Measurements from ENCODE around the gene SHLD1.

SHLD1 gene

DNA sequence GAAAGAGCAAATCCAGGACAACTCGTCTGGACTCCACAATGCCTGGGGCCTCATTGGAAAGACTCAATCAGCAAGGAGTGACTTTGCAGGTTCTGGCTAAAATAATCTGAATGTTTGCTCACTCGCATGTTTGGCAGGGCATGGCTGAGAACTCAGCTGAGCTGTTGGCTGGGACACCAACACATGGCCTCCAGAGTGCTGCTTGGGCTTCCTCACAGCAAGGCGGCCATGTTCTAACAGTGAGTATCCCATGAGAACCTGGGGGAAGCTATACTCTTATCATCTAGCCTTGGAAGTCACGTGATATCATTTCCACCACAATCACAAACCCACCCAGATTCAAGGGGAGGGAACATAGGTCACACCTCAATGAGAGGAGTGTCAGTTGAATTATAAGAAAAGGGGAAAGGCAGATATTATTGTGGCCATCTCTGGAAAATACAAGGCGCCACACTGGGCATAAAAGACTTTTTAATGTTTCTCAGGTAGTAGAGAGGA, 23.1 kb upstream of the SHLD1 start:
- no peak overlapping the region for H3K4me3 ChIP-seq (ENCODE audit: low read depth, low read length)
- no peak overlapping the region for H3K27ac ChIP-seq
- no peak overlapping the region for H3K9ac ChIP-seq

DNA sequence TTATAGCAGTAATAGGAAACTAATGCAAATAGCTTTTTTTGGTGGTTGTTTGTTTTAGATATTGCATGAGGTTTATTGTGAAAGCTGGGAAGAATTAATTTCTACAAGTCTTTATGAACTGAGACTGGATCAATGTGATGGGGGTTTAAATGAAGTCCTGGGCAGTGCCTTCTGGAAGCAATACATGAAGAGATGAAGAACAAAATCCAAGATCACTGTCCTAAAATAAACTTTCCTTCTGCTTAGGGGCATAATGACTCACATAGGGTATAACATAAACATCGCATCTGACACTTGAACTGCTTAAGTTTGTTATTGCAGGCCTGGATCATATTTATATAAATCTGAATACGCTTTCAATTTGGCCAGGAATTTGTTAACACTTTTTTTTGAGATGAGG, 20.9 kb upstream of the SHLD1 start:
- Histone ChIP-seq H3K36me3 (ENCODE audit: control insufficient read depth, insufficient read depth, low read length) (no peaks in the 10 kb centered on the region), H3K9ac (no peak overlapping the region), H3K79me2 (no peaks in the 10 kb centered on the region), H3K27me3 (ENCODE audit: control insufficient read depth, insufficient read depth, low read length) (no peaks in the 10 kb centered on the region), H3K4me3 (ENCODE audit: low read depth, low read length) (no peak overlapping the region), H2AFZ (no peak overlapping the region), H3K27ac (no peak overlapping the region), H3K4me2 (ENCODE audit: low read length) (no peak overlapping the region), H3K4me1 (no peaks in the 10 kb centered on the region), H3K9me3 (ENCODE audit: control insufficient read depth, low read length) (no peaks in the 10 kb centered on the region)
- TF ChIP-seq, protein P1, sequence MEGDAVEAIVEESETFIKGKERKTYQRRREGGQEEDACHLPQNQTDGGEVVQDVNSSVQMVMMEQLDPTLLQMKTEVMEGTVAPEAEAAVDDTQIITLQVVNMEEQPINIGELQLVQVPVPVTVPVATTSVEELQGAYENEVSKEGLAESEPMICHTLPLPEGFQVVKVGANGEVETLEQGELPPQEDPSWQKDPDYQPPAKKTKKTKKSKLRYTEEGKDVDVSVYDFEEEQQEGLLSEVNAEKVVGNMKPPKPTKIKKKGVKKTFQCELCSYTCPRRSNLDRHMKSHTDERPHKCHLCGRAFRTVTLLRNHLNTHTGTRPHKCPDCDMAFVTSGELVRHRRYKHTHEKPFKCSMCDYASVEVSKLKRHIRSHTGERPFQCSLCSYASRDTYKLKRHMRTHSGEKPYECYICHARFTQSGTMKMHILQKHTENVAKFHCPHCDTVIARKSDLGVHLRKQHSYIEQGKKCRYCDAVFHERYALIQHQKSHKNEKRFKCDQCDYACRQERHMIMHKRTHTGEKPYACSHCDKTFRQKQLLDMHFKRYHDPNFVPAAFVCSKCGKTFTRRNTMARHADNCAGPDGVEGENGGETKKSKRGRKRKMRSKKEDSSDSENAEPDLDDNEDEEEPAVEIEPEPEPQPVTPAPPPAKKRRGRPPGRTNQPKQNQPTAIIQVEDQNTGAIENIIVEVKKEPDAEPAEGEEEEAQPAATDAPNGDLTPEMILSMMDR (IDR thresholded peaks at IDR 0.05), result no peak

More for the DNA sequence above, 23.1 kb upstream of the SHLD1 start:
- H3K36me3 ChIP-seq (ENCODE audit: control insufficient read depth, insufficient read depth, low read length), result no peaks in the 10 kb centered on the region
- H3K79me2 ChIP-seq, result no peaks in the 10 kb centered on the region
- no peaks in the 10 kb centered on the region for H3K9me3 ChIP-seq (ENCODE audit: control insufficient read depth, low read length)
- TF ChIP-seq, protein P1 (IDR thresholded peaks at IDR 0.05), result no peak
- H3K4me2 ChIP-seq (ENCODE audit: low read length), result no peak overlapping the region
- H3K27me3 ChIP-seq (ENCODE audit: control insufficient read depth, insufficient read depth, low read length), result no peaks in the 10 kb centered on the region
- H2AFZ ChIP-seq, result no peak overlapping the region
- no peaks in the 10 kb centered on the region for H3K4me1 ChIP-seq

DNA sequence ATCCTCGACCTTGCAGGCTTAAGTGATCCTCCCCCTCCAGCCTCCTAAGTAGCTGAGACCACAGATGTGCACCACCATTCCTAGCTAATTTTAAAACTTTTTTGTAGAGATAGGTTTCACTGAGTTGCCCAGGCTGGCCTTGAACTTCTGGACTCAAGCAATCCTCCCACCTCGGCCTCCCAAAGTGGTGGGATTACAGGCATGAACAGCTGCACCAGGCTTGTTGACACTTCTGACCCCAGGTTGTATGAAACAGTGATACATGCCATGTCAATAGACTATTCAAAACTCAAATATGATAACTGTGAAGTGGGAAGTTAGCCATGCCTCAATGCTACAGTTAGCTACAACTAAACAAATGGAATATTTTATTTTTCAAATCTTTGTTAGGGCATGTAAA, 20.1 kb upstream of the SHLD1 start:
- Histone ChIP-seq H3K36me3 (ENCODE audit: control insufficient read depth, insufficient read depth, low read length) (no peaks in the 10 kb centered on the region), H3K27ac (no peak overlapping the region), H3K9me3 (ENCODE audit: control insufficient read depth, low read length) (no peaks in the 10 kb centered on the region), H3K9ac (no peak overlapping the region), H3K4me1 (no peaks in the 10 kb centered on the region), H3K79me2 (no peaks in the 10 kb centered on the region), H3K4me2 (ENCODE audit: low read length) (no peak overlapping the region), H3K4me3 (ENCODE audit: low read depth, low read length) (no peak overlapping the region), H2AFZ (no peak overlapping the region), H3K27me3 (ENCODE audit: control insufficient read depth, insufficient read depth, low read length) (no peaks in the 10 kb centered on the region)
- TF ChIP-seq, protein P1 (IDR thresholded peaks at IDR 0.05), result no peak

- Histone ChIP-seq H3K27me3 (ENCODE audit: control insufficient read depth, insufficient read depth, low read length) (no peaks in the 10 kb centered on the region), H2AFZ (no peak overlapping the region), H3K9ac (no peak overlapping the region), H3K79me2 (no peaks in the 10 kb centered on the region), H3K36me3 (ENCODE audit: control insufficient read depth, insufficient read depth, low read length) (no peaks in the 10 kb centered on the region), H3K27ac (no peak overlapping the region), H3K4me1 (no peaks in the 10 kb centered on the region), H3K4me2 (ENCODE audit: low read length) (no peak overlapping the region), H3K9me3 (ENCODE audit: control insufficient read depth, low read length) (no peaks in the 10 kb centered on the region), H3K4me3 (ENCODE audit: low read depth, low read length) (no peak overlapping the region)
- TF ChIP-seq, protein P1 (IDR thresholded peaks at IDR 0.05), result no peak
These were observed 18.3 kb upstream of the SHLD1 start for GRCh38 chr20:5731753-5732366.

DNA sequence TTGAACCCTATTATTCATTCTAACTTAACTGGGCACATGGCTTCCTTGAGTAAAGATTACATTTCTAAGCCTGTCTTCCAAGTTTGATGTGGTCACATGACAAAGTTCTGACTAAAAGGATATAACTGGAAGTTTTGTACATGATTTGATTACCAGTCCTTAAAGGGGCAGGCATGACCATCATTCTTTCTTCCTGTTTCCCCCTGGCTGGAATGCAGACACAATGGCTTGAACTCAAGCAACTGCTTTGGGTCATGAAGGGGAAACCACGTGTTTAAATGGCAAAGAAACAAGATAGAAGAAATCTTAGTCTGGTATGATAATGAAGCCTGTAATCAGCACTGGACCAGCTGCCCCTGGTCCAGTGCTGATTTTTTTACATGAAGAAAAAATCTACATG, 15.6 kb upstream of the SHLD1 start:
- Histone ChIP-seq H3K36me3 (ENCODE audit: control insufficient read depth, insufficient read depth, low read length) (no peaks in the 10 kb centered on the region), H3K4me1 (no peaks in the 10 kb centered on the region), H3K79me2 (no peaks in the 10 kb centered on the region), H3K4me3 (ENCODE audit: low read depth, low read length) (no peak overlapping the region), H3K9ac (no peak overlapping the region), H3K27me3 (ENCODE audit: control insufficient read depth, insufficient read depth, low read length) (no peaks in the 10 kb centered on the region), H3K27ac (no peak overlapping the region), H3K9me3 (ENCODE audit: control insufficient read depth, low read length) (no peaks in the 10 kb centered on the region), H2AFZ (no peak overlapping the region), H3K4me2 (ENCODE audit: low read length) (no peak overlapping the region)
- TF ChIP-seq, protein P1 (IDR thresholded peaks at IDR 0.05), result no peak

Data from parathyroid adenoma (tissue), 2 donors.